NCI-H524 (cell line): ENCODE data around the gene FAM53C.
A peak's percentile ranks its signal among the peaks of the same experiment; 100 is the strongest.
"Not testable (repeated sequence)": the region's sequence is repeated elsewhere in the genome, so short reads cannot be mapped to it uniquely, and the experiment has no call there.

ENCODE experiments used
- DNase-seq, 2 experiments: peaks; one replicate each; lab custom pipeline; 2025; lab: John Stamatoyannopoulos, UW

The FAM53C gene

DNA sequence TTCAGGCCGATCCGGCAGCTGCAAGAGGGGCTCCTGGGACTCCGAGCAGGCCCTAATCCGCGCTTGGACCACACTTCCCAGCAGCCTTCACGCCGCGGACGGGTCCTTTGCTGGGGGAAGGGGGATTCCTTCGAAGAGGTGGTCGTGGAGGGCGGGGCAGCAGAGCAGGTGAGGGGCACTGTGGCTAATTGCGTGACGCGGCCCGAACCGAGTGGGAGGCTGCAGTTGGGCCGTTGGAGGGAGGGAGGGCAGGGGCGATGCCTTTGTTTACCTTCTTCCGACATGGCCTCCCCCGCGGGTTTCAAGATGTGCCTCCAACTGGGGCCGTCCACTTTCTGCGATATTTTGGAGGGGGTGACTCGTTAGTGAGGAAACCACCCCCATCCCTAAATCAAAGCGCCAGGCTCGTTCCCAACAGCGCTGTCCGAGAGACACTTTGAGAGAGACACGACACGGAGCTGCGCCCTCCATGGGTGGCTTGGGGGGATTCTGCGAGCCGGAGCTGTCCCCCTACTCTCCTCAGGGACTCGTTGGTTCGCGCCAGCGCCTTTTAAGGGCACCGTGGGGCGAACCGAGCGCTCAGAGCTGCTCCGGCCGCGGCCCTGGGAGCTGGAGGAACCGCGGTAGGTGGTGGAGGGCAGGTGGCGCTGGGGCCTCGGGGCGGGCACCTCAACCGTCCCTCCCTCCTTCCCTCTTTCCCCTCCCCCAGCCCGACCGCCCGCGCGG lies at the start of gene FAM53C:
Gene FAM53C (plus strand): TSS at position 582 of the 726 bp plus-strand sequence. CDS start 3,070 bp downstream, outside the sequence.
- DNase-seq = peak; percentile 88 to 91

DNA sequence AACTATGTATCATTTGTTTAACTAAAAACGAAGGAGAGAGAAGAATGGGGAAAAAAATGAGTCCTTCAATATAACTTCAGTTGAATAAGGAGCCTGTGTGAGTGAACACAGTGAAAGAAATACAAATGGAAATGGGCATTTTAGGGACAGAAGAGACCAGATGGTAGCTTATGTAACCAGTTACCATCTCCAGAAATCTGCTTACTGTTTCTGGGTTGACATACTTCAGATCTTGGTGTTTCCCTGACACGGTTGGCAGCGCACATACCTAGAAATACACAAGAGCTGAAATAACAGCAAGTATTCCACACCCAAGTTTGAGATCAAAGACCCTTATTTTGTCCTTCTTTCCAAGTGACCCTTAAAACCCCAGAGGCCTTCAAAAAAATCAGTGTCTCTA lies 48.8 kb upstream of the FAM53C start:
- no peak for DNase-seq

GRCh38 chr5:138303372-138303771 lies 34.7 kb upstream of the FAM53C start:
- DNase-seq = no peak

DNA sequence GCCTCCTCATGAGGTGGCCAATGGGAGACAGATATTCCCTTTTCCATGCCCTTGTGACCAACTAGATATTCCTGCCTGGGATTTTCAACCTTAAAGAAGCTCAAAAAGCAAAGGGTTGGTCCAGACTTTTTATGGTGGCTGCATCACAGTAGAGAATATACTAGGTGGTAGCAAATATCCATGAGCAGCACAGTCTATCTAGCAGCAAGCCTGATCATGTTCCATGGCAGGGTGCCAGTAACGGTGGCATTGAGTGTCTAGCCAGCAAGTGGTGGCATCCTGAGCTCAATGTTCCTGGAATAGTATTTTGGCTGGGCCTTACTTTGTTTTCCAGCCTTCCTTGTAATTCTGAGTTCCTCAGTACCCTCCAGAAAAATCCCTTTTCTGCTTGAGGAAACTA lies 32.3 kb upstream of the FAM53C start:
- peak in 1 of 2 experiments; percentile 5 for DNase-seq

DNA sequence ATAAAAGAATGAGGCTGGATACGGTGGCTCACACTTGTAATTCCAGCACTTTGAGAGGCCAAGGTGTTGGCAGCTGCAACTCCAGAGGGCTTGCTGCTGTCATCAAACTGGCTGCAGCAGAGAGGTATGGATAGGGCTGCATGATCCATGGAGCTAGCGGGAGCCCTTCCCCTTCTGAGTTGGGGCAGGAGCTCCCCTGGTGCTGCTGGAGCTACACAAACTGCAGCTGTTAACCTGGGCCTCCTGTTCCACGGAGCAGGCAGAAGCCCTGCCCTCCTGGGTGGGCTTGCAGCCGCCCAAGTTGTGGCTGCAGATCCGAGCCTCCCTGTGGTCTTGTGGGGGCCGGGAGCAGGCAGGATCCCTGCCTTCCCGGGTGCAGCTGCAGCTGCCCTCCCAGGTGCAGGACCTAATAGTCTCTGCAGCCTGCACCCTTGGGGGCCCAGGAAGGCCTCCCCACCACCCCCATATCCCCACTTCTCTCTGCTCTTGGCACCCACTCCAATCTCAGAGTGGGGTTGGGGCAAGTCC lies 22.3 kb upstream of the FAM53C start:
- no peak for DNase-seq

DNA sequence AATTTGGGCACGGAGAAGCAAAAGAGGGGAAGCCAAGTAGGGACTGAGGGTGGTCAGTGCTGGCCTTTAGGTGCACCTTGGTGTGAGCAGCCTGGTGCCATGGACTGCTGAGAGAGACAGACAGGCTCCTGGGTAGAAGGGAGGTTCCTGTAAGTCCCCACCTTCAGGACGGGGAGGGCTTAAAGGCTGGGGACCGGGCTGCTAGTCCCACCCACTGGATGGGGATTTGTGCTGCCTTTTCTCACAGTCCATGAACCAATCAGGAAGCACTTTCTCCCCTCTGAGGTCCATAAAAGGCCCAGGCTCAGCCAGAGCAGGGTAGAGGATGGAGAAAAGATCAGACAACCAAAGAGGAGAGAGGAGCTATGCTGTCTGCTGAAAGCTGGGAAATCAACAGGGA lies 21.7 kb upstream of the FAM53C start:
- DNase-seq = no peak

GRCh38 chr5:138318211-138318610 lies 19.9 kb upstream of the FAM53C start:
- DNase-seq = not testable (repeated sequence)

GRCh38 chr5:138330813-138331448 lies 7.1 kb upstream of the FAM53C start:
- DNase-seq = no peak

DNA sequence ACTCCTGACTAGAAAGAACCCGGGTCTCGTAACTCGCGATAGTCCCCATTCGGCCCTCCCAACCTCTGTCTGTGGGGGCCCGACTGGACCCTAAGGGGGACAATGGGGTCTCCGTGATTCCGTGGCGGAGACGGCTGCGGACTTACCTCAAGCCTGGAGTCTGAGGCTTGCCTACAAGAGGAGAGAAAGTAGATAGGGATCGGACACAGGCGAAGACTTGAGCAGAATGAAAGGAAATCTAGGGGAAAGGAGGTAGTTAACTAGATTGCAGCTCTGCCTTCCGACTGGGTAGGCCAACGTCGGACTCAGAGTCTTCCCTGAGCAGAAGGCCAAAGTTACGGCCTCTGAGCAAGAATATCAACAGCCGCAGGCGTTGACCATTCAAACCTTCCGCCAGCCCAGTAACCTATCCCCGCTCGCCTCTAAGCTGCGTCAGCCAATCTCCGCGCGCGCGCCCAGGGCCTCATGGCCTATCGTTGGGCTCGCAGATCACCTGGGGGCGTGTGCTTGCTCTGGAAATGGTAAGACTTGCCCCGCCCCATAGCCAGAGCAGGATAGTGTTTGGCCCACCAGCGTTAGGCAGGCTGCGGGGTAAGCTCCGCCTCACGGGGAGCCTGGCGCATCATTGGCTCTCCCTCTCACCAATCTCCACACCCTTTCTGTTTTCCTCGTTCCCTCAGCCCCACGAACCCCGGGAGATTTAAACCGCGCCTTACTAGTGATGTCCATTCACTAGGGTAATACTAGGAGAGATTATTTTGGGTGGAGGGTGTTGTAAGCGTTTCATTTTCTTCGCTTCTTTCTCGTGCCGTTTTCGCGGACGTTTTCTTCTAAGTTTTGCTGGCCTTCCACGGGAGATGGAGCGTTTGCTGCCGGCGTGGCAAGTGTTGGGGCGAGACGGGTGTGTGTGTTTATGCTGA lies 6.4 kb upstream of the FAM53C start, which contains the start of gene CDC25C:
Gene CDC25C (minus strand): TSS at position 356 of the 920 bp plus-strand sequence. CDS start 624 bp downstream, outside the sequence.
- peak; percentile 98 to 99 for DNase-seq

GRCh38 chr5:138334867-138335447 lies 3.1 kb upstream of the FAM53C start:
- no peak for DNase-seq

DNA sequence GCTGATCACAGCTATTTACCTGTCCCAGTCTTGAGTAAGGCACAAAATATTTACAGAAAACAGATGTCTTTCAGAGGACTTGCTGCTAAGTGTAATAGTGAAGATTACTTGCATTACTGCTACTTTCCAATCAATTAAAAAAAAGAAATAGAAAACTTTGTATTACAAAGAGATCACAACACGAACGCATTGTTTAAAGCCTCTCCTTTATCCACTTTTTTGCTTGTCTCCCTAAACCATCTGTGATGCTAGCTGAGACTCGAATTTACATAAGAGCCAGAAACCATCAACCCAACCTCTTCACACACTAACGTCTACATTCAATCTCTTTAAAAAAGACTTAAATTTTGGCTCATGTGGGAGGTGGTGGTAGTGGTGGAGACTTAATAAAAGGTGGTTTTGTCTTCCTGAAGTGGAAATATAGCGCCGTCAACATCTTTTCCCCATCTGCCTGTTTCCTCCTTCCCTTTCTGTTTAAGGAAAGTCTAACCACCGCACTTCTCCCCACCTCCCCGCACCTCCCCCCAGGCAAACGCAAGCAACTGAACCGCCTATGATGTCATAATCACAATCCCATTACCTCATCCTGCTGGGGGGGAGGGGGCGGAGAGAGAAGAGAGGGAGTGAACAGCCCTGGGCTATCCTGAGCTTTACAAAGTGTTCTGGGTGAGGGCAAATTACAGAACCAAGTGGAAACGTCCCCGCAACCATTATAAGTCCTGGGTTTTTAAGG lies 948 bp upstream of the FAM53C start:
- no peak for DNase-seq

DNA sequence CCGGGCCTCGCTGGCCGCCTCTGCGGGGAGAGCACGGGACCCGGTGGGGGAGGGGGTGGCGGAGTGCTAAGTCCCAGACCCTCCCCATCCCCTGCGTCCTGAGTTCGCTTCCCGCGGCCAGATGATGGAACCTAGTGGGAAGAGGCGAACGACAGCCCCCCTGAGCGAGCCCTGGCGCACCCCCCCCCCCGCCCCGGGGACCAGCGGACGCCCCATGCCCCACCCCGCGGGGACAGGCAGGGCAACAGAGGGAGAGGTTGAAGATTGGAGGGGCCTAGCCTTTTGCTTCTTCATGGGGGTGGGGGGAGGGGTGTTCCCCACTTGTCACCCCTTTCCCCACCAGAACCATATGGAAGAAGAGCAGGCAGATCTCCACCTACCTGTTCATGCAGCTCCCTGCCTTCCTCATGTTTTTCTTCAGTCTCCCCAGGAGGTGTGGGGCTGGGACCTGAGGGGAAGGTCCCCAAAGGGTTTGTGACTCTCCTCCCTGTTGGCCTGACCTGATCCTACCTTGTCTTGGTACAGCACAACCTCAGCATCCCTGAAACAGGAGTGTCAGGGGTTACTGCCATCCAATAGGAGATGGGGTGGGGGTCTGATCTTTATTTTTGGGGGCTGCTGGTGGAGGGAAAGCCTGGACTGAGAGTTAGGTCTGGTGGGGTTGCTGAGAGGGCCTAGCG lies 485 bp downstream of the FAM53C start:
- no peak for DNase-seq

DNA sequence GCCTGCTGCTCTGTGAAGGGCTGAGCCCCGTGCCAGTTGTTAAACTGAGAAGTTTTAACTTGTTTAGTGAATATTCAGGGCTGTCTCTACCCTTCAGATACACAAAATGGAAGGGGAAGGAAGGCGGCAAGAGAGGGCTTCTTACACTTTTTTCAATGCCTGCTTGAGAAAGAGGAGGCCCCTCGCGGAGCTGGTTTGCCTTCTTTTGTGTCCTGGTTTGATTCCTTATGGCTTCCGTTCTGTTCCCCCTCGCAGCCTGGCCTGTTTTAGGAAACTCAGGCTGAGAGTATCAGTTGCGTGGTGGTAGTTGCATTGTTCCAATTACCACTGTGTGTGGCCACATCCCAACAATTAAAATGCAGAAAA lies 1.0 kb downstream of the FAM53C start:
- DNase-seq = no peak

DNA sequence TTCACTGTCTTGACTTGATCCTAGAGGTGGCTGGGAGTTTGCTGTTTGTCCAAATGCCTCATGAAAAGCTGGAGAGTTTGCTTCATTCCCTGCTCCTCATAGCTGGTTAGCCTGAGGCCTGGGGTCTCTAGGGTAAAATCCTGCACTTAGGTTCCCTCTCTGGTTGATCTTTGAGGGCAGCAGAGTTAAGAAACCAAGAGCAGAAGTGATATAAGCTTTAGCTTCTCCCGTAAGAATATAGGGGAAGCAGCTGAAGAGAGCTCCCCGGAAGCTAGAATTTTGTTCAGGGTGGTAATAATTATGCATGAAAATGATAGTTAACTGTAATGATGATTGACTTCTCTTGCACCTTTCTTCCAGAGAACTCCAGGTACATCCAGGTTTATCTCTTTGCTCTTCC lies 1.4 kb downstream of the FAM53C start:
- no peak for DNase-seq

DNA sequence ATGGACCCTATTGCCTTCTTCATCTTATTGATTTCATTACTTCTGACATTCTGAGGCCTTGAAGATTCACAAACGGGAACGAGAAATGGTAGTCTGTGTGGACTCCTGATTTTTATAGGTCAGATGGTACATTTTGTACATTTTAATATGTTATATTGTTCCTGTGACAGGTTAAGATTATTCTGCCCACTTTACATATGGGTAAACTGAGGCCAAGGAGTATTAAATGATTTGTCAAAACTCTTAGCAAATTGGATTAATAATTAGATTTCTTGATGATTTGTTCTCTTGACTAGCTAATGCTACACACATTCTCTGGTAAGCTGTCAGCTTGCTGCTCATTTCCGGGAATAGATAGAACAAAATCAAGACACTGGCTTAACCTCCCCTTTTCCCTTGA lies 1.9 kb downstream of the FAM53C start:
- DNase-seq = no peak

DNA sequence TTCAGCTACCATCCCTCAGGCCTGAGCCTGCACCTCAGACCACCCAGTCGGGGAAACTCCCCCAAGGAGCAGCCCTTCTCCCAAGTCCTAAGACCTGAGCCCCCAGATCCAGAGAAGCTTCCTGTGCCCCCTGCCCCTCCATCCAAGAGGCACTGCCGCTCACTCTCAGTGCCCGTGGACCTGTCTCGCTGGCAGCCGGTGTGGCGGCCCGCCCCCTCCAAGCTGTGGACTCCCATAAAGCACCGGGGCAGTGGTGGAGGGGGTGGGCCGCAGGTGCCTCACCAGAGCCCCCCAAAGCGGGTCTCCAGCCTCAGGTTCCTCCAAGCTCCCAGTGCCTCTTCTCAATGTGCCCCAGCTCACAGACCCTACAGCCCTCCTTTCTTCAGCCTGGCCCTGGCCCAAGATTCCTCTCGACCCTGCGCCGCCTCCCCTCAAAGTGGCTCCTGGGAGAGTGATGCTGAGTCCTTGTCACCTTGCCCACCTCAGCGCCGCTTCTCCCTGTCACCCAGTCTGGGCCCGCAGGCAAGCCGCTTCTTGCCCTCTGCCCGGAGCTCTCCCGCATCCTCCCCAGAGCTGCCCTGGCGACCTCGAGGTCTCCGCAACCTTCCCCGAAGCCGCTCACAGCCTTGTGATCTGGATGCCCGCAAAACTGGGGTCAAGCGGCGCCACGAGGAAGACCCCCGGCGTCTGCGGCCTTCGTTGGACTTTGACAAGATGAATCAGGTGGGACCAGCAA lies 7.0 kb downstream of the FAM53C start:
- no peak for DNase-seq

GRCh38 chr5:138346889-138347288 lies 8.8 kb downstream of the FAM53C start:
- no peak for DNase-seq

DNA sequence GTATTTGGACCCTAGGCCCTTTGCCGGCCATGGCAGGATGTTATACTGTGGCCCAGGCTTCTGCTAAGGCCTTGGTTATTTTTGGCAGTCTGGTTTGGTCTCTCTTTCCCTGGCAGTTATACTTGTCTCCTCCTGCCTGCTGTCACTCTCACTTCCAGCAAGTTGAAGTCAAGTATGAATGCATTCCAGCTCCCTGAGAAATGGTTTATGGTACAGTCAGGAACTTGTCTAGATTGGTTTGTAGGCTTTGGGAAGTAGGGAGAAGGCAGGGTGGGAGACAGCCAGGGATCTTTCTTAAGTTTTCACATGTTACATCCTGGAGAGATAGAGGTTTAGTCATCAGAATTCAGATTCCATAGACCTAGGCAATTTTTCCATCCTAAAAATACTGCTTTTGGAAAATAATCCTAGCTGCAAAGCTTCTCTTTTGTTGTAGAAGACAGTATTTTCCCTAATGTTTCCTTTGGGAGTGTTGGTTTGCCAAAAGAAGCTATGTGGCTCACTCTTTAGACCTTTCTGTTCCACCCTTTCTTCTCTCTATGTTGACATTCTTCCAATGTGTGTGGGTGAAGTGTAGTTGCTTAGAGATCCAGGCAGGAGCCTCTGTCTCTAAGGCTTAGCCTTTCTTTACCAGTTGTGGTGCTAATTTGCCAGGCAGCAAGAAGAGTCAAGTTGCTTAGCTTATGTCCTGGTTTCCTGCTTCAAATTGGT lies 11.9 kb downstream of the FAM53C start:
- DNase-seq = no peak

DNA sequence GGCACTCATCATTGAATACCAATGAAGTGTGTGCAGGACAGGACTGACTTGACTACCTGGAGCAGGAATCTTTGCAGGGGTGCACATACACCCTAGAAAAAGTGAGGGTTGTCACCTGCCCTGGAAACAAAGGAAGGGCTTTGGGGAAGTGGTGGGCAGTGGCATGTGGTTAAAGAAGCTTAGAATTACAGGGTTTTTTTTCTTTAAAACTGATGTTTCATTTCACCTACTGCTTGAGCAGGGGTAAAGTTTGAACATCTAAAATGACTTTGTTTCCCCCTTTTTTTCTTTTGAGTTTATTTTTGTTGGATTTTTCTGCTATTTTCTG lies 12.5 kb downstream of the FAM53C start:
- DNase-seq = no peak
